MM.1S (cell line): Measurements from ENCODE around the gene OPRD1.

Source experiments
- DNase-seq: peaks from one replicate; pipeline ENCODE4 v3.0.0-alpha.2; 2015
- H2AFZ ChIP-seq: fragments of 300-600 bp; sonication (generic); 2 replicates; pipeline ENCODE4 v1.6.0; 2016; ENCODE audit warnings: antibody characterized with exemption, low read length
- H3F3A ChIP-seq: fragments of 300-600 bp; sonication (generic); 2 replicates; pipeline ENCODE4 v1.6.1; 2016; ENCODE audit warnings: mild to moderate bottlenecking, antibody characterized with exemption, low read length, moderate library complexity, mixed read lengths; ENCODE audit not compliant: insufficient read depth
- H3K27ac ChIP-seq: fragments of 300-600 bp; sonication (generic); 2 replicates; pipeline ENCODE4 v1.5.1; 2016; ENCODE audit warnings: mild to moderate bottlenecking, low read length
- H3K27me3 ChIP-seq: fragments of 300-600 bp; sonication (generic); replicated peaks from 2 replicates; pipeline ENCODE4 v1.6.0; 2016; ENCODE audit warnings: low read length; ENCODE audit not compliant: insufficient read depth
- H3K36me3 ChIP-seq: fragments of 300-600 bp; sonication (generic); replicated peaks from 2 replicates; pipeline ENCODE4 v1.6.1; 2016; ENCODE audit warnings: mild to moderate bottlenecking, low read length, mixed read lengths; ENCODE audit not compliant: insufficient read depth
- H3K4me1 ChIP-seq: fragments of 300-600 bp; sonication (generic); 2 replicates; pipeline ENCODE4 v1.6.1; 2016; ENCODE audit warnings: low read length, mixed read lengths
- H3K4me2 ChIP-seq: fragments of 300-600 bp; sonication (generic); 2 replicates; pipeline ENCODE4 v1.6.0; 2016; ENCODE audit warnings: low read depth, low read length
- H3K4me3 ChIP-seq: fragments of 300-600 bp; sonication (generic); 2 replicates; pipeline ENCODE4 v1.5.1; 2016; ENCODE audit warnings: low read length, mixed read lengths
- H3K79me2 ChIP-seq: fragments of 300-600 bp; sonication (generic); 2 replicates; pipeline ENCODE4 v1.6.1; 2016; ENCODE audit warnings: mixed run types, low read length, mixed read lengths
- H3K9ac ChIP-seq: fragments of 300-600 bp; sonication (generic); 2 replicates; pipeline ENCODE4 v1.6.1; 2016; ENCODE audit warnings: low read length, mixed read lengths
- H3K9me2 ChIP-seq: fragments of 300-600 bp; sonication (generic); replicated peaks from 2 replicates; pipeline ENCODE4 v1.6.1; 2016; ENCODE audit warnings: mild to moderate bottlenecking, low read length, mixed read lengths; ENCODE audit not compliant: insufficient read depth
- H3K9me3 ChIP-seq: fragments of 300-600 bp; sonication (generic); replicated peaks from 2 replicates; pipeline ENCODE4 v1.6.1; 2016; ENCODE audit warnings: mild to moderate bottlenecking, low read length, mixed read lengths; ENCODE audit not compliant: insufficient read depth
- H4K20me1 ChIP-seq: fragments of 300-600 bp; sonication (generic); 2 replicates; pipeline ENCODE4 v1.6.1; 2016; ENCODE audit warnings: mild to moderate bottlenecking, low read length, moderate library complexity, mixed read lengths; ENCODE audit not compliant: insufficient read depth
- EZH2 ChIP-seq: fragments of 300-600 bp; sonication (generic); optimal IDR thresholded peaks from 2 replicates; pipeline ENCODE3; 2017; ENCODE audit warnings: low read depth, mild to moderate bottlenecking, antibody characterized with exemption, low read length, mixed read lengths
- EZH2phosphoT487 ChIP-seq: fragments of 300-600 bp; sonication (generic); IDR thresholded peaks from 2 replicates; pipeline ENCODE4 v1.6.1; 2018; ENCODE audit warnings: antibody characterized with exemption, low read length
- TF ChIP-seq, protein P1 (sequence below): fragments of 300-600 bp; sonication (generic); IDR thresholded peaks from 2 replicates; pipeline ENCODE4 v1.5.1; 2016; ENCODE audit warnings: antibody characterized with exemption, low read length, mixed read lengths

OPRD1 gene

DNA sequence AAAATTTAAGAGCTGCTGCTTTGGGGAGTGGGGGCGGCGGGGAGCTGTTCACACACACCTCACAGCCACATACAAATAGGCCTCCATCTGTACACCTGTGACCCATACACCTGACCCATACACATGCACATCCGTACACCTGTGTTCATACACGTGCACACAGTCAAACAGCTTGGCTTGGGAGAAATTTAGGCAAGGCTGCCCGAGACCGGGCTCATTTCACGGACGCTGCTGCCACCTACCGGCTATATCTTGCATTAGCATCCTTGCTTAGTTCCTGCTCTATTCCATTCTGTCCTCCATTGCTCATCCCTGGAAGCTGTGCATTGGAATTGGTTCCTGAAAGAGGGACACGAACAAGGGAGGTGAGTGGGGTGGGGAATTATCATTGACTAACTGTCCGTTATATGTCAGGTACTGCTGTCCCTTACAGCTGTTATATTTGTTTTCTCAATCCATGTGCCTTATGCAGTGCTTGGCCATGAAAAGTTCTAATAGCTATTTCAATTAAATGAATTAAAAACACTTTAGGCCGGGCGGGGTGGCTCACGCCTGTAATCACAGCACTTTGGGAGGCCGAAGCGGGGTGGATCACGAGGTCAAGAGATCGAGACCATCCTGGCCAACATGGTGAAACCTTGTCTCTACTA lies 65.3 kb downstream of the OPRD1 start:
- H3K36me3 ChIP-seq = no peaks in the 10 kb centered on the region
- no peak overlapping the region for H2AFZ ChIP-seq
- H3K9ac ChIP-seq = no peak overlapping the region

DNA sequence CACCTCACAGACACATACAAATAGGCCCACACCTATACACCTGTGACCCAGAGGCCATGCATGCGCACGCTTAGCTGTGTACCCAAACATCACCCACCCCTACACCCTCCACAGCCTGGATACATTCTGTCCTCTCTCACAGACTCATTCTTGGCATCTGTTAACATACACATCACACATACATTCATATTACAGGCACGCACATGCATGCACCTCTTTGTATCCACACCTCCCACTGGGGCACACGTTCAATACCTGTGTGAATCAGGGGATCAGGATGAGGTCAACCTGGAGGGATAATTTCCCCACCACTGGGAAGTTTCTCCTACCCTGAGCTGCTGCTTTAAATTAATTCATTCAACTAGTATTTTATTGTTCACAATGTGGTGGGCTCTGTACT lies 66.8 kb downstream of the OPRD1 start:
- Histone ChIP-seq H3K4me1 (peaks cover 6% of the 10 kb centered on the region; the same call in 1 of the 2 replicates), H3K27me3 (no peaks in the 10 kb centered on the region), H3K79me2 (no peaks in the 10 kb centered on the region), H3K36me3 (no peaks in the 10 kb centered on the region), H3K27ac (no peak overlapping the region), H3K4me2 (no peak overlapping the region), H2AFZ (no peak overlapping the region), H3F3A (peaks cover 4% of the 10 kb centered on the region; the same call in 1 of the 2 replicates), H3K9me3 (no peaks in the 10 kb centered on the region), H3K9ac (no peak overlapping the region), H4K20me1 (no peaks in the 10 kb centered on the region), H3K9me2 (no peaks in the 10 kb centered on the region), H3K4me3 (no peak overlapping the region)
- no peak for DNase-seq
- TF ChIP-seq EZH2phosphoT487 = no peak
- TF ChIP-seq, protein P1, sequence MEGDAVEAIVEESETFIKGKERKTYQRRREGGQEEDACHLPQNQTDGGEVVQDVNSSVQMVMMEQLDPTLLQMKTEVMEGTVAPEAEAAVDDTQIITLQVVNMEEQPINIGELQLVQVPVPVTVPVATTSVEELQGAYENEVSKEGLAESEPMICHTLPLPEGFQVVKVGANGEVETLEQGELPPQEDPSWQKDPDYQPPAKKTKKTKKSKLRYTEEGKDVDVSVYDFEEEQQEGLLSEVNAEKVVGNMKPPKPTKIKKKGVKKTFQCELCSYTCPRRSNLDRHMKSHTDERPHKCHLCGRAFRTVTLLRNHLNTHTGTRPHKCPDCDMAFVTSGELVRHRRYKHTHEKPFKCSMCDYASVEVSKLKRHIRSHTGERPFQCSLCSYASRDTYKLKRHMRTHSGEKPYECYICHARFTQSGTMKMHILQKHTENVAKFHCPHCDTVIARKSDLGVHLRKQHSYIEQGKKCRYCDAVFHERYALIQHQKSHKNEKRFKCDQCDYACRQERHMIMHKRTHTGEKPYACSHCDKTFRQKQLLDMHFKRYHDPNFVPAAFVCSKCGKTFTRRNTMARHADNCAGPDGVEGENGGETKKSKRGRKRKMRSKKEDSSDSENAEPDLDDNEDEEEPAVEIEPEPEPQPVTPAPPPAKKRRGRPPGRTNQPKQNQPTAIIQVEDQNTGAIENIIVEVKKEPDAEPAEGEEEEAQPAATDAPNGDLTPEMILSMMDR = no peak
- no peak for TF ChIP-seq EZH2

More for the DNA sequence above, 65.3 kb downstream of the OPRD1 start:
- Histone ChIP-seq H3K9me3 (no peaks in the 10 kb centered on the region), H3K27ac (no peak overlapping the region), H3K79me2 (no peaks in the 10 kb centered on the region), H3F3A (no peaks in the 10 kb centered on the region), H3K4me2 (peak overlapping the region; percentile 1; the same call in 1 of the 2 replicates), H3K4me1 (peaks cover 6% of the 10 kb centered on the region; the same call in 1 of the 2 replicates), H3K27me3 (no peaks in the 10 kb centered on the region), H4K20me1 (no peaks in the 10 kb centered on the region), H3K4me3 (no peak overlapping the region), H3K9me2 (no peaks in the 10 kb centered on the region)
- no peak for TF ChIP-seq EZH2phosphoT487
- no peak for TF ChIP-seq EZH2
- TF ChIP-seq, protein P1 = peak; percentile 94
- DNase-seq = peak; percentile 83

DNA sequence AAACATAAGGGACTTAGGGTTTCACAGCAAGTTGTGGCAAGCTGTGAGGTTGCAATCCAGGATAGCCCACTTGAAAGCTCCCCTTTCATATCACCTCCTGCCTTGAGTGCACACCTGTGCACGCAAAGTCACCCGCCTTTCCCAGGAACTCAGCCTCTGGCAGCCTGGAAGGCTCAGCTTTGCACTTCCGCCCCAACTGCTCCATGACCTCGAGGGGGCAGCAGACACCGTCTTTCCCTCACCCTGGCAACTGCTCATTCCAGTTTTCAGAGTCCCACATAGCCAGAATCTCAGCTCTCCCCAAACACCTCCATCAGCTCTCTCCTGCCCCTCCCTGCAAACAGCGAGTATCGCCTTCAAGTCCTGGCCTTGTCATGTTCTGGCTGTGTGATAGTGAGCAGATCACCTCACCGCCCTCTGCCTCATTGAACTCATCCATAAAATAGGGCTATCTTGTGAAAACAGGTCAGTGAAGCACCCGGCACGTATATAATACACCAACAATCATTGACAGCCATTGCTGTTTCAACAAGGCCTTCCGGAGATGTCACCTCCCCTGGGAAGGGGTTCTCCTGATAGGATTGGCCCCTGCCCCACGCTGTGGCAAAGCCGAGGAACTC lies 70.1 kb downstream of the OPRD1 start:
- Histone ChIP-seq H3K4me2 (peak overlapping the region; percentile 58), H3K79me2 (peaks cover 2% of the 10 kb centered on the region), H4K20me1 (no peaks in the 10 kb centered on the region), H3K27me3 (no peaks in the 10 kb centered on the region), H3K9me3 (no peaks in the 10 kb centered on the region), H3K4me1 (peaks cover 28% of the 10 kb centered on the region), H3K36me3 (no peaks in the 10 kb centered on the region), H3K4me3 (no peak overlapping the region), H3K27ac (no peak overlapping the region), H3K9ac (peak overlapping the region; percentile 2; the same call in 1 of the 2 replicates), H3F3A (peaks cover 4% of the 10 kb centered on the region), H2AFZ (peak overlapping the region; percentile 84), H3K9me2 (no peaks in the 10 kb centered on the region)
- DNase-seq = peak; percentile 75
- TF ChIP-seq EZH2 = no peak
- TF ChIP-seq, protein P1 = peak; percentile 94
